ENCODE data around the gene PGAP2. TPM values are rescaled to one million over a fixed set of nuclear protein-coding genes. Genes with fewer than 3 reads are reported as not detected.
A peak's percentile ranks its signal among the peaks of the same experiment; 100 is the strongest.

PGAP2 gene
- total RNA-seq, 1 experiment from 2014 or later, result 53.6 TPM

DNA sequence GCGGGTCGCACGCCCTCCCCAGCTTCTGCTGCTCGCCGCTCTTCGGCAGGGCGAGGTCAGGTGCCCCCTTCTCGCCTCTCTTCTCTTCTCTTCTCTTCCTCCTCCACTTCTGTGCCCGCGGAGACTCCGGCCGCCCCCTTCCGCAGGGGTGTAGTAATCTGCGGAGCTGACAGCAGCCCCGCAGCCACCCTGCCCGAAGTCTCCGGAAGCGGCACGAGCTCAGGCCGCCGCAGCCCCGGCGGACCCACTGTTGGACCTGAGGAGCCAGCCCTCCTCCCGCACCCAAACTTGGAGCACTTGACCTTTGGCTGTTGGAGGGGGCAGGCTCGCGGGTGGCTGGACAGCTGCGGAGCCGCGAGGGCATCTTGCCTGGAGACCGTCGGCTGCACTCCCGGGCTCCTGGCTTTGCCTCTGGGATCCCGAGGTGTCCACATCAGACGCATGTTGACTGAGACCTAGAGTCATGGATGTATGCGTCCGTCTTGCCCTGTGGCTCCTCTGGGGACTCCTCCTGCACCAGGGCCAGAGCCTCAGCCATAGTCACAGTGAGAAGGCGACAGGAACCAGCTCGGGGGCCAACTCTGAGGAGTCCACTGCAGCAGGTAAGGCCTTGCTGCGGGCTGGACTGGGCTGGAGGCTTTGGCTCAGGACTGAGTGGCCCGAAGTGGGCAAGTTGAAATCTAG, 47.6 kb downstream of the PGAP2 start:
- no peaks in the 10 kb centered on the region for H3K36me3 ChIP-seq (ENCODE audit: control insufficient read depth, insufficient read depth, low read length)
- no peaks in the 10 kb centered on the region for H3K9me3 ChIP-seq
- ChIA-PET POLR2A (interaction anchor here (0.6 to 2.6 kb wide), 6 partner anchors 10 to 217 kb away, joined by 3 to 11 read pairs (median 4); partner anchors contain the start of gene RHOG), CTCF (interaction anchor here (0.7 to 3.6 kb wide), 20 partner anchors 9 to 217 kb away, joined by 3 to 80 read pairs (median 6); partner anchors contain the start of gene RHOG)
- Mint-ChIP-seq H3K4me3 (ENCODE audit: unreplicated experiment) (peak overlapping the region; percentile 84), H3K9me3 (ENCODE audit: unreplicated experiment) (no peaks in the 10 kb centered on the region), H3K4me1 (ENCODE audit: low read depth, unreplicated experiment) (peaks cover 29% of the 10 kb centered on the region), H3K27ac (ENCODE audit: unreplicated experiment) (peak overlapping the region; percentile 68), H3K36me3 (ENCODE audit: insufficient read depth, unreplicated experiment) (peaks cover 12% of the 10 kb centered on the region), H3K27me3 (ENCODE audit: insufficient read depth, unreplicated experiment) (no peaks in the 10 kb centered on the region)
- peak; percentile 50 to 60 for DNase-seq
- H3K27me3 ChIP-seq (replicated peaks; ENCODE audit: control insufficient read depth, insufficient read depth, low read length), result no peaks in the 10 kb centered on the region
- peak overlapping the region; percentile 92 for H3K4me3 ChIP-seq (ENCODE audit: low read depth, low read length)
- intact Hi-C loops (cut with micrococcal nuclease; ENCODE audit: unreplicated experiment), result loop anchor here (1.0 kb wide), 3 partner anchors 9 to 49 kb away; no protein-coding TSS in a partner anchor
- H3K4me1 ChIP-seq, result peaks cover 15% of the 10 kb centered on the region
- no TSS peak for BruUV-seq (replicated peaks)
- TF ChIP-seq, protein P1, sequence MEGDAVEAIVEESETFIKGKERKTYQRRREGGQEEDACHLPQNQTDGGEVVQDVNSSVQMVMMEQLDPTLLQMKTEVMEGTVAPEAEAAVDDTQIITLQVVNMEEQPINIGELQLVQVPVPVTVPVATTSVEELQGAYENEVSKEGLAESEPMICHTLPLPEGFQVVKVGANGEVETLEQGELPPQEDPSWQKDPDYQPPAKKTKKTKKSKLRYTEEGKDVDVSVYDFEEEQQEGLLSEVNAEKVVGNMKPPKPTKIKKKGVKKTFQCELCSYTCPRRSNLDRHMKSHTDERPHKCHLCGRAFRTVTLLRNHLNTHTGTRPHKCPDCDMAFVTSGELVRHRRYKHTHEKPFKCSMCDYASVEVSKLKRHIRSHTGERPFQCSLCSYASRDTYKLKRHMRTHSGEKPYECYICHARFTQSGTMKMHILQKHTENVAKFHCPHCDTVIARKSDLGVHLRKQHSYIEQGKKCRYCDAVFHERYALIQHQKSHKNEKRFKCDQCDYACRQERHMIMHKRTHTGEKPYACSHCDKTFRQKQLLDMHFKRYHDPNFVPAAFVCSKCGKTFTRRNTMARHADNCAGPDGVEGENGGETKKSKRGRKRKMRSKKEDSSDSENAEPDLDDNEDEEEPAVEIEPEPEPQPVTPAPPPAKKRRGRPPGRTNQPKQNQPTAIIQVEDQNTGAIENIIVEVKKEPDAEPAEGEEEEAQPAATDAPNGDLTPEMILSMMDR (IDR thresholded peaks at IDR 0.05; ENCODE audit: insufficient read depth in 1 of 2, low read depth in 1 of 2, low read length in 1 of 2, severe bottlenecking in 1 of 2, unreplicated experiment in 1 of 2), result no peak

DNA sequence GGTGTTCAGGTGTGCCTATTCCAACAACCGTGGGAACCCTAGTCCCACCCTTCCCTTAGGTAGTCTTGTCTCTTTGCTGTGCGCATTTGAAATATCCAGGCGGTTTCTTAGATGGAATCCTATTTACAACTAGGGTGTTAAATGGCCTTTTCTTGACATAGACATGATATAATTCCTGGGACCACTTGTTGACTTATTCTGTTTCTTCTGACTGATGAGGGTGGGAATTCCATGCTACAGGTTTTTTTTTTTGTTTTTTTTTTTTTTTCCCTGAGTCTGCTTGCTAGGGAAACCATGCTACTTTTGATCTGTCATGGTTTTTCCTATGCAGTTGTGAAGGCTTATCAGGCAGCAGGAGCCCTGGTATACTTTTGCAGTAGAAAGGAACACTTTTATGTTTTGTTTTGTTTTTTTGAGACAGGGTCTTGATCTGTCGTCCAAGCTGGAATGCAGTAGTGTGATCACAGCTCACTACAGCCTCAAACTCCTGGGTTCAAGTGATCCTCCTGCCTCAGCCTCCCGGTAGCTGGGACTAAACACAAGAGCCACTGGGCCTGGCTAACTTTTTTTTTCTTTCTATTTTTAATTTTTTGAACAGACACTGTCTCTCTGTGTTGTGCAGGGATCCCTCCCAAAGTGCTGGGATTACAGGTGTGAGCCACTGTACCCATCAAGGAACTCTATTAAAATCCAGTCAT, 48.6 kb downstream of the PGAP2 start:
- Mint-ChIP-seq H3K9me3 (ENCODE audit: unreplicated experiment) (no peaks in the 10 kb centered on the region), H3K4me1 (ENCODE audit: low read depth, unreplicated experiment) (peaks cover 31% of the 10 kb centered on the region), H3K27ac (ENCODE audit: unreplicated experiment) (no peak overlapping the region), H3K36me3 (ENCODE audit: insufficient read depth, unreplicated experiment) (peaks cover 12% of the 10 kb centered on the region), H3K4me3 (ENCODE audit: unreplicated experiment) (peak overlapping the region; percentile 84), H3K27me3 (ENCODE audit: insufficient read depth, unreplicated experiment) (no peaks in the 10 kb centered on the region)
- H3K4me1 ChIP-seq, result peaks cover 15% of the 10 kb centered on the region
- no peaks in the 10 kb centered on the region for H3K27me3 ChIP-seq (replicated peaks; ENCODE audit: control insufficient read depth, insufficient read depth, low read length)
- POLR2A ChIA-PET, result interaction anchor here (2.6 kb wide), 1 partner anchor 16 kb away, joined by 11 read pairs; the partner anchor contains the start of gene RHOG
- TF ChIP-seq, protein P1 (IDR thresholded peaks at IDR 0.05; ENCODE audit: insufficient read depth in 1 of 2, low read depth in 1 of 2, low read length in 1 of 2, severe bottlenecking in 1 of 2, unreplicated experiment in 1 of 2), result no peak
- H3K36me3 ChIP-seq (ENCODE audit: control insufficient read depth, insufficient read depth, low read length), result no peaks in the 10 kb centered on the region
- DNase-seq, result no peak
- intact Hi-C loops (cut with micrococcal nuclease; ENCODE audit: unreplicated experiment), result loop anchor here (1.0 kb wide), 1 partner anchor 8 kb away; no protein-coding TSS in a partner anchor
- CTCF ChIA-PET, result interaction anchor here (1.0 to 3.6 kb wide), 3 partner anchors 16 to 216 kb away, joined by 3 to 80 read pairs (median 63); partner anchors contain the start of gene RHOG
- H3K9me3 ChIP-seq, result no peaks in the 10 kb centered on the region
- H3K4me3 ChIP-seq (ENCODE audit: low read depth, low read length), result peak overlapping the region; percentile 92
- TSS peak; percentile 25 for BruUV-seq (replicated peaks)

DNA sequence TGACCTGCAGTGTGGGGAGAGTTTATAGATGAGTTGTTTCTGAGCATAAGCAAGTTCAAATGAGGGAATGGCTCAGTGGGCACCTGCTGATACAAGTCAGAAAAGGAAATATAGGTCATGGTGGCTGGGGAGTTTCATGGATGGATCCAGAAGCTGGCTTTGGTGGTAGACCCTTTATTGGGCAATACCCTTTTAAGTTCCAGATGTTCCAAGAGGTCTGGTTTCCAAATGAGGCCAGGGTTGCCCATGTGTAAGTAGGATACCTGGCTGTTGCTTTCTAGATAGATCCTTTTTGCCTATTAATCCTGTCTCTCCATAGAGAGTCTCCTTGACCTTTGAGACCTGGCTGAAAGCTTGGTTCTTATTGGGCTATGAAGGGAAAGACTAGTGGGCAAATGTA, 49.3 kb downstream of the PGAP2 start:
- Histone ChIP-seq H3K4me3 (ENCODE audit: low read depth, low read length) (no peak overlapping the region), H3K36me3 (ENCODE audit: control insufficient read depth, insufficient read depth, low read length) (no peaks in the 10 kb centered on the region), H3K27me3 (replicated peaks; ENCODE audit: control insufficient read depth, insufficient read depth, low read length) (no peaks in the 10 kb centered on the region), H3K4me1 (peaks cover 15% of the 10 kb centered on the region), H3K9me3 (no peaks in the 10 kb centered on the region)
- POLR2A ChIA-PET, result interaction anchor here (0.6 kb wide), 1 partner anchor 203 kb away, joined by 4 read pairs; no protein-coding TSS in a partner anchor
- TF ChIP-seq, protein P1 (IDR thresholded peaks at IDR 0.05; ENCODE audit: insufficient read depth in 1 of 2, low read depth in 1 of 2, low read length in 1 of 2, severe bottlenecking in 1 of 2, unreplicated experiment in 1 of 2), result no peak
- CTCF ChIA-PET, result no interaction called here
- Mint-ChIP-seq H3K9me3 (ENCODE audit: unreplicated experiment) (no peaks in the 10 kb centered on the region), H3K36me3 (ENCODE audit: insufficient read depth, unreplicated experiment) (peaks cover 12% of the 10 kb centered on the region), H3K27me3 (ENCODE audit: insufficient read depth, unreplicated experiment) (no peaks in the 10 kb centered on the region), H3K4me3 (ENCODE audit: unreplicated experiment) (peak overlapping the region; percentile 84), H3K27ac (ENCODE audit: unreplicated experiment) (no peak overlapping the region), H3K4me1 (ENCODE audit: low read depth, unreplicated experiment) (peaks cover 31% of the 10 kb centered on the region)
- DNase-seq, result no peak
- no TSS peak for BruUV-seq (replicated peaks)
- intact Hi-C loops (cut with micrococcal nuclease; ENCODE audit: unreplicated experiment), result no loop called here
